Liver (tissue), 9 donors: Measurements from ENCODE around the gene DNM3. TPM values are rescaled to one million over a fixed set of nuclear protein-coding genes. Genes with fewer than 3 reads are reported as not detected.

ENCODE experiments used
- DNase-seq: peaks from one replicate; pipeline ENCODE4 v3.0.0-alpha.2; 2017; ENCODE audit warnings: low spot score
- H3K27ac ChIP-seq, 2 donors: one replicate each; pipeline ENCODE4 v1.7.0; 2013; ENCODE audit warnings: inconsistent platforms in 2 of 2, low read length in 2 of 2, control low read depth in 1 of 2, low read depth in 1 of 2, mild to moderate bottlenecking in 1 of 2
- H3K27me3 ChIP-seq, 4 donors: one replicate each; pipeline versions ENCODE4 v1.6.1 to v1.7.0; 2013; ENCODE audit warnings: low read length in 3 of 4, inconsistent platforms in 1 of 4, mild to moderate bottlenecking in 1 of 4, moderate library complexity in 1 of 4; ENCODE audit not compliant: control insufficient read depth in 4 of 4, insufficient read depth in 4 of 4
- H3K36me3 ChIP-seq, 4 donors: one replicate each; pipeline versions ENCODE4 v1.6.1 to v1.7.0; 2013; ENCODE audit warnings: low read length in 3 of 4, mild to moderate bottlenecking in 3 of 4, low read depth in 1 of 4, moderate library complexity in 1 of 4; ENCODE audit not compliant: control insufficient read depth in 4 of 4, insufficient read depth in 3 of 4
- H3K4me1 ChIP-seq, 4 donors: one replicate each; pipeline versions ENCODE4 v1.6.1 to v1.7.0; 2013; ENCODE audit warnings: low read length in 3 of 4, mild to moderate bottlenecking in 3 of 4, moderate library complexity in 1 of 4; ENCODE audit not compliant: control insufficient read depth in 4 of 4, insufficient read depth in 4 of 4
- H3K4me3 ChIP-seq, 3 donors: one replicate each; pipeline versions ENCODE4 v1.6.1 to v1.7.0; 2013; ENCODE audit warnings: low read length in 3 of 3, control low read depth in 1 of 3, low read depth in 1 of 3, mild to moderate bottlenecking in 1 of 3
- H3K9ac ChIP-seq, 2 donors: one replicate each; pipeline ENCODE4 v1.7.0; 2013; ENCODE audit warnings: low read length in 2 of 2, mild to moderate bottlenecking in 2 of 2, moderate library complexity in 2 of 2, control low read depth in 1 of 2, low read depth in 1 of 2
- H3K9me3 ChIP-seq, 4 donors: one replicate each; pipeline versions ENCODE4 v1.6.1 to v1.7.0; 2013; ENCODE audit warnings: low read length in 3 of 4; ENCODE audit not compliant: control insufficient read depth in 4 of 4
- FOXA1 ChIP-seq: IDR thresholded peaks from 2 replicates; pipeline ENCODE4 v1.6.1; 2016; ENCODE audit warnings: antibody characterized with exemption
- FOXA2 ChIP-seq: IDR thresholded peaks from 2 replicates; pipeline ENCODE4 v1.6.1; 2016; ENCODE audit warnings: antibody characterized with exemption
- GABPA ChIP-seq, 2 donors: IDR thresholded peaks in 1 of 2; conservative IDR thresholded peaks in 1 of 2; 2 replicates each; pipeline ENCODE4 v1.6.1; 2016; ENCODE audit warnings: antibody characterized with exemption in 2 of 2, mild to moderate bottlenecking in 1 of 2, moderate library complexity in 1 of 2
- HNF4G ChIP-seq: IDR thresholded peaks from 2 replicates; pipeline ENCODE4 v1.6.1; 2016; ENCODE audit warnings: antibody characterized with exemption
- JUND ChIP-seq, 2 donors: IDR thresholded peaks; 2 replicates each; pipeline ENCODE4 v1.6.1; 2016; ENCODE audit warnings: antibody characterized with exemption in 2 of 2
- NR2F2 ChIP-seq: IDR thresholded peaks from 2 replicates; pipeline ENCODE4 v1.6.1; 2016; ENCODE audit warnings: antibody characterized with exemption
- RAD21 ChIP-seq, 2 donors: IDR thresholded peaks; 2 replicates each; pipeline ENCODE4 v1.6.1; 2016; ENCODE audit warnings: antibody characterized with exemption in 2 of 2, mild to moderate bottlenecking in 2 of 2
- RXRA ChIP-seq, 2 donors: IDR thresholded peaks; 2 replicates each; pipeline ENCODE4 v1.6.1; 2017 to 2018; ENCODE audit warnings: antibody characterized with exemption in 2 of 2, mild to moderate bottlenecking in 1 of 2
- SP1 ChIP-seq: IDR thresholded peaks from 2 replicates; pipeline ENCODE4 v1.6.1; 2018; ENCODE audit warnings: antibody characterized with exemption, mild to moderate bottlenecking
- TAF1 ChIP-seq: conservative IDR thresholded peaks from 2 replicates; pipeline ENCODE4 v1.6.1; 2016; ENCODE audit warnings: antibody characterized with exemption, mild to moderate bottlenecking
- YY1 ChIP-seq: IDR thresholded peaks from 2 replicates; pipeline ENCODE4 v1.6.1; 2016; ENCODE audit warnings: antibody characterized with exemption, mild to moderate bottlenecking
- WGBS: extraction: QIAGEN DNeasy Blood & Tissue Kit; methylation state at CpG from one replicate; pipeline ENCODE4 v1.1.7; 2013; 5-methylcytosine and 5-hydroxymethylcytosine counted together
- polyA plus RNA-seq, 2 donors: library from polyadenylated mRNA; stranded (reverse) in 1 of 2; unstranded in 1 of 2; fragments of 200-250 nt in 1 of 2; fragments of >200 nt in 1 of 2; fragmentation: Nextera tagmentation in 1 of 2; extraction: Ambion mirVana in 1 of 2; gene quantifications; one replicate each; pipeline versions ENCODE4 v1.2.1 to v1.2.3, GENCODE V29; 2013 to 2015
- total RNA-seq, 2 donors: library from RNA; depleted of rRNA; stranded (reverse); fragments of >200 nt; gene quantifications; one replicate each; pipeline ENCODE4 v1.2.3, GENCODE V29; 2014
- TF ChIP-seq, protein P1 (sequence below): IDR thresholded peaks from 2 replicates; pipeline ENCODE4 v1.6.1; 2016; ENCODE audit warnings: antibody characterized with exemption
- TF ChIP-seq, protein P2 (sequence below): IDR thresholded peaks from 2 replicates; pipeline ENCODE4 v1.6.1; 2016; ENCODE audit warnings: antibody characterized with exemption
- TF ChIP-seq, protein P3 (sequence below): IDR thresholded peaks from 2 replicates; pipeline ENCODE4 v1.6.1; 2016; ENCODE audit warnings: antibody characterized with exemption
- TF ChIP-seq, protein P4 (sequence below): IDR thresholded peaks from 2 replicates; pipeline ENCODE4 v1.6.1; 2016; ENCODE audit warnings: antibody characterized with exemption, mild to moderate bottlenecking
- donor health status: healthy.
- donor health status: healthy.
- donor health status: healthy.
- donor health status: healthy.
- donor health status: healthy.

Gene DNM3
- total and polyA plus RNA-seq, 4 donors = 0.08 to 3.2 (median 1.0) TPM

DNA sequence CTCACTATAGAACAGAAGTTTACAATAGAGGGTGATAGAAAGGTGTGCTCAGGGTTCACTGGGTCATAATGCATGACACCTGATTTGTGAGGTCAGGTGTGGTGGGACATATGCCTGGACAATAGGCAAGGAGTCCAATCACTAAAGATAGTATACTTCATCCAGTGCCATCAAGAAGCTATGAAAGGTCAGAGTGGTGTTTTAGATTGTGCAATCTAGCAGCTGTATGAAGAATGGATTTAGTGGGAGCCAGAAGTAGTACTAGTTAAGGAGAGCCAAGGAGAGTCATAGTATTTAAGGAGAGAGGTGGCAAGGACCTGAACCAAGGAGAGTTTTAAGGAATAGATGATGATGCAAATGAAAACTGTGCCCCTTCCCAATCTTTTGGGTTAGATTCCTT is 498.5 kb downstream of the DNM3 start:
- Histone ChIP-seq H3K36me3 (no peaks in the 10 kb centered on the region), H3K4me1 (peaks cover 0 to 1% (median 0%) of the 10 kb centered on the region in 4 donors), H3K9ac (no peak overlapping the region), H3K27me3 (no peaks in the 10 kb centered on the region), H3K27ac (no peak overlapping the region), H3K9me3 (no peaks in the 10 kb centered on the region), H3K4me3 (no peak overlapping the region)
- DNase-seq = no peak
- no peak for TF ChIP-seq FOXA1
- TF ChIP-seq, protein P1, sequence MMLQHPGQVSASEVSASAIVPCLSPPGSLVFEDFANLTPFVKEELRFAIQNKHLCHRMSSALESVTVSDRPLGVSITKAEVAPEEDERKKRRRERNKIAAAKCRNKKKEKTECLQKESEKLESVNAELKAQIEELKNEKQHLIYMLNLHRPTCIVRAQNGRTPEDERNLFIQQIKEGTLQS = no peak
- no peak for TF ChIP-seq SP1
- no peak for TF ChIP-seq RAD21 (IDR thresholded peaks at IDR 0.05)
- TF ChIP-seq JUND (IDR thresholded peaks at IDR 0.05) = no peak
- TF ChIP-seq HNF4G = no peak
- TF ChIP-seq, protein P2, sequence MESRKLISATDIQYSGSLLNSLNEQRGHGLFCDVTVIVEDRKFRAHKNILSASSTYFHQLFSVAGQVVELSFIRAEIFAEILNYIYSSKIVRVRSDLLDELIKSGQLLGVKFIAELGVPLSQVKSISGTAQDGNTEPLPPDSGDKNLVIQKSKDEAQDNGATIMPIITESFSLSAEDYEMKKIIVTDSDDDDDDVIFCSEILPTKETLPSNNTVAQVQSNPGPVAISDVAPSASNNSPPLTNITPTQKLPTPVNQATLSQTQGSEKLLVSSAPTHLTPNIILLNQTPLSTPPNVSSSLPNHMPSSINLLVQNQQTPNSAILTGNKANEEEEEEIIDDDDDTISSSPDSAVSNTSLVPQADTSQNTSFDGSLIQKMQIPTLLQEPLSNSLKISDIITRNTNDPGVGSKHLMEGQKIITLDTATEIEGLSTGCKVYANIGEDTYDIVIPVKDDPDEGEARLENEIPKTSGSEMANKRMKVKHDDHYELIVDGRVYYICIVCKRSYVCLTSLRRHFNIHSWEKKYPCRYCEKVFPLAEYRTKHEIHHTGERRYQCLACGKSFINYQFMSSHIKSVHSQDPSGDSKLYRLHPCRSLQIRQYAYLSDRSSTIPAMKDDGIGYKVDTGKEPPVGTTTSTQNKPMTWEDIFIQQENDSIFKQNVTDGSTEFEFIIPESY = no peak
- TF ChIP-seq, protein P3, sequence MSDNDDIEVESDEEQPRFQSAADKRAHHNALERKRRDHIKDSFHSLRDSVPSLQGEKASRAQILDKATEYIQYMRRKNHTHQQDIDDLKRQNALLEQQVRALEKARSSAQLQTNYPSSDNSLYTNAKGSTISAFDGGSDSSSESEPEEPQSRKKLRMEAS = no peak
- no peak for TF ChIP-seq TAF1
- TF ChIP-seq NR2F2 = no peak
- no peak for TF ChIP-seq FOXA2
- no peak for TF ChIP-seq GABPA (IDR thresholded peaks at IDR 0.05 in 1 of 2, conservative IDR thresholded peaks at IDR 0.05 in 1 of 2)
- TF ChIP-seq RXRA (IDR thresholded peaks at IDR 0.05) = no peak
- TF ChIP-seq, protein P4, sequence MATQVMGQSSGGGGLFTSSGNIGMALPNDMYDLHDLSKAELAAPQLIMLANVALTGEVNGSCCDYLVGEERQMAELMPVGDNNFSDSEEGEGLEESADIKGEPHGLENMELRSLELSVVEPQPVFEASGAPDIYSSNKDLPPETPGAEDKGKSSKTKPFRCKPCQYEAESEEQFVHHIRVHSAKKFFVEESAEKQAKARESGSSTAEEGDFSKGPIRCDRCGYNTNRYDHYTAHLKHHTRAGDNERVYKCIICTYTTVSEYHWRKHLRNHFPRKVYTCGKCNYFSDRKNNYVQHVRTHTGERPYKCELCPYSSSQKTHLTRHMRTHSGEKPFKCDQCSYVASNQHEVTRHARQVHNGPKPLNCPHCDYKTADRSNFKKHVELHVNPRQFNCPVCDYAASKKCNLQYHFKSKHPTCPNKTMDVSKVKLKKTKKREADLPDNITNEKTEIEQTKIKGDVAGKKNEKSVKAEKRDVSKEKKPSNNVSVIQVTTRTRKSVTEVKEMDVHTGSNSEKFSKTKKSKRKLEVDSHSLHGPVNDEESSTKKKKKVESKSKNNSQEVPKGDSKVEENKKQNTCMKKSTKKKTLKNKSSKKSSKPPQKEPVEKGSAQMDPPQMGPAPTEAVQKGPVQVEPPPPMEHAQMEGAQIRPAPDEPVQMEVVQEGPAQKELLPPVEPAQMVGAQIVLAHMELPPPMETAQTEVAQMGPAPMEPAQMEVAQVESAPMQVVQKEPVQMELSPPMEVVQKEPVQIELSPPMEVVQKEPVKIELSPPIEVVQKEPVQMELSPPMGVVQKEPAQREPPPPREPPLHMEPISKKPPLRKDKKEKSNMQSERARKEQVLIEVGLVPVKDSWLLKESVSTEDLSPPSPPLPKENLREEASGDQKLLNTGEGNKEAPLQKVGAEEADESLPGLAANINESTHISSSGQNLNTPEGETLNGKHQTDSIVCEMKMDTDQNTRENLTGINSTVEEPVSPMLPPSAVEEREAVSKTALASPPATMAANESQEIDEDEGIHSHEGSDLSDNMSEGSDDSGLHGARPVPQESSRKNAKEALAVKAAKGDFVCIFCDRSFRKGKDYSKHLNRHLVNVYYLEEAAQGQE = no peak
- no peak for TF ChIP-seq YY1

DNA sequence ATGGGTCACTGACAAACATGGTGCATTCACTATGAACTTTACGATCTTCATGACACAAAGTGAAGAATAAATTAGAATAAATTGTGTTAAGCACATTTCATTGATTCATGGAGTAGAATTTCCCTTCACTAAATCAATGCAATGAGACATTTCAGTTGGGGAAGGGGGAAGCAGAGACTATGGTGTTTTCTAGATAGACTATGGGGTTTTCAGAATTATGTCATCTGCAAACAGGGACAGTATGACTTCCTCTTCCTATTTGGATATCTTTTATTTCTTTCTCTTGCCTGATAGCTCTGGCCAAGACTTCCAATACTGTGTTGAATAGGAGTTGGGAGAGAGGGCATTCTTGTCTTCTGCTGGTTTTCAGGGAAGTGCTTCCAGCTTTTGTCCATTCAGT is 499.2 kb downstream of the DNM3 start:
- no peak overlapping the region for H3K4me3 ChIP-seq
- H3K27me3 ChIP-seq = no peaks in the 10 kb centered on the region
- peaks cover 0 to 1% (median 0%) of the 10 kb centered on the region in 4 donors for H3K4me1 ChIP-seq
- WGBS = 97% methylated on average over 1 of the region's 1 CpG
- no peaks in the 10 kb centered on the region for H3K36me3 ChIP-seq
- TF ChIP-seq, protein P4 = no peak
- TF ChIP-seq, protein P3 = no peak
- TF ChIP-seq, protein P2 = no peak
- no peak for DNase-seq
- no peaks in the 10 kb centered on the region for H3K9me3 ChIP-seq
- H3K9ac ChIP-seq = no peak overlapping the region
- no peak overlapping the region for H3K27ac ChIP-seq
